Epithelial cell of alveolus of lung (primary cell): ENCODE measurements around the gene KRTAP12-1. TPM values are rescaled to one million over a fixed set of nuclear protein-coding genes. Genes with fewer than 3 reads are reported as not detected.

ENCODE experiments used
- total RNA-seq: library from RNA; depleted of rRNA; stranded (reverse); fragments of >200 nt; gene quantifications from 2 replicates; pipeline ENCODE4 v1.2.1, GENCODE V29; 2015

Gene KRTAP12-1, protein sequence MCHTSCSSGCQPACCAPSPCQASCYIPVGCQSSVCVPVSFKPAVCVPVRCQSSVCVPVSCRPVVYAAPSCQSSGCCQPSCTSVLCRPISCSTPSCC
- not detected in 2 replicates for total RNA-seq

GRCh38 chr21:44681861-44682579 is at the start of gene KRTAP12-1:
KRTAP12-1 (minus strand) TSS chr21:44682163; CDS start chr21:44682123, 40 bp downstream.

DNA sequence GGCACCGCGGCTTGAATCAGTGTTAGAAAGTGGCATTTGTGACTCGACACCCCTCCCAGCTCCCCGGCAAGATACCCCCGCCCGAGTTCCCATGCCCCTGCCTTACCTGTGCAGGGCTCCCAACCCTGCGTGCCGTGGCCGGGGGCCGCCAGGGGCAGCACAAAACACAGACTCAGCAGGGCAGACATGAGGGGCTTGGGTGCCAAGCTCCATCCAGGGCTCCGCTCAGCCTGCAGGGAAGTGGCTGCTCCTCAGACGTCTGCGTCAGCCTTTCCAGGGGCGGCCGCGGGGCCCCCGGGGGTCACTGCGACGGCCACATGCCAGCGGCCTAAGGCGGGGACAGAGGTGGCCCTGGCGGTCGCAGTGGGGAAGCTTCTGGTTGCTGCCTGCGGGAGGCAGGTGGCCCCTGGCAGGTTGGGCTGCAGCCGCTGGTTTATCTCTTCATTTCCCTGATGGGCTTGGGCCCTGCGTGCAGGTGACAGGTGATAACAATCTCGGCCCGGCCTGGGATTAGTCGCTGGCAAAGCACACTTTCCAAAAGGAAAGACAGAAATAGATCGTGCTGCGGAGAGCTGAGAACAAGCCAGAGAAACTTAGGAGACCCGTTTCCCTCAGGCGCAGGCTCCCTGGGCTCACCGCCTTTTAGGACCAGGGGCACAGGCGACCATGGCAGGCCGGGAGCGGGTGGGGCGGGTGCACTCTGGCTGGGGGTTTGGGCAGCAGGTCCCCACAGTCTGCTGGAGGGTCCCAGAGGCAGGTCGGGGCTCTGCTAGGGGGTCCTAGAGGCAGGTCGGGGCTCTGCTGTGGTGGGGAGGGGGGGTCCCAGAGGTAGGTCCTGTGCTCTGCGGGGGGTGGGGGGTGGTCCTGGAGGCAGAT is 29.6 kb upstream of the KRTAP12-1 start, which contains the start of gene TSPEAR:
Gene TSPEAR (minus strand): TSS at position 246 of the 876 bp plus-strand sequence. CDS start 58 bp downstream, at position 188.

DNA sequence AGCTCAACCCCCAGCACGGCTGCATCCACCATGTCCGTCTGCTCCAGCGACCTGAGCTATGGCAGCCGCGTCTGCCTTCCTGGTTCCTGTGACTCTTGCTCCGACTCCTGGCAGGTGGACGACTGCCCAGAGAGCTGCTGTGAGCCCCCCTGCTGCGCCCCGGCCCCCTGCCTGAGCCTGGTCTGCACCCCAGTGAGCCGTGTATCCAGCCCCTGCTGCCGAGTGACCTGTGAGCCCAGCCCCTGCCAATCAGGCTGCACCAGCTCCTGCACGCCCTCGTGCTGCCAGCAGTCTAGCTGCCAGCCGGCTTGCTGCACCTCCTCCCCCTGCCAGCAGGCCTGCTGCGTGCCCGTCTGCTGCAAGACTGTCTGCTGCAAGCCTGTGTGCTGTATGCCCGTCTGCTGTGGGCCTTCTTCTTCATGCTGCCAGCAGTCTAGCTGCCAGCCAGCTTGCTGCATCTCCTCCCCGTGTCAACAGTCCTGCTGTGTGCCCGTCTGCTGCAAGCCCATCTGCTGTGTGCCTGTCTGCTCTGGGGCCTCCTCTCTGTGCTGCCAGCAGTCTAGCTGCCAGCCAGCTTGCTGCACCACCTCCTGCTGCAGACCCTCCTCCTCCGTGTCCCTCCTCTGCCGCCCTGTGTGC is 15.3 kb upstream of the KRTAP12-1 start, which contains the start of gene KRTAP10-12:
Gene KRTAP10-12 (plus strand): TSS at position 1 of the 639 bp plus-strand sequence. CDS start 30 bp downstream, at position 31.

GRCh38 chr21:44666401-44667320 is 15.3 kb downstream of the KRTAP12-1 start, which contains the start of gene KRTAP12-2:
KRTAP12-2 (minus strand) TSS chr21:44666927; CDS start chr21:44666886, 41 bp downstream.

DNA sequence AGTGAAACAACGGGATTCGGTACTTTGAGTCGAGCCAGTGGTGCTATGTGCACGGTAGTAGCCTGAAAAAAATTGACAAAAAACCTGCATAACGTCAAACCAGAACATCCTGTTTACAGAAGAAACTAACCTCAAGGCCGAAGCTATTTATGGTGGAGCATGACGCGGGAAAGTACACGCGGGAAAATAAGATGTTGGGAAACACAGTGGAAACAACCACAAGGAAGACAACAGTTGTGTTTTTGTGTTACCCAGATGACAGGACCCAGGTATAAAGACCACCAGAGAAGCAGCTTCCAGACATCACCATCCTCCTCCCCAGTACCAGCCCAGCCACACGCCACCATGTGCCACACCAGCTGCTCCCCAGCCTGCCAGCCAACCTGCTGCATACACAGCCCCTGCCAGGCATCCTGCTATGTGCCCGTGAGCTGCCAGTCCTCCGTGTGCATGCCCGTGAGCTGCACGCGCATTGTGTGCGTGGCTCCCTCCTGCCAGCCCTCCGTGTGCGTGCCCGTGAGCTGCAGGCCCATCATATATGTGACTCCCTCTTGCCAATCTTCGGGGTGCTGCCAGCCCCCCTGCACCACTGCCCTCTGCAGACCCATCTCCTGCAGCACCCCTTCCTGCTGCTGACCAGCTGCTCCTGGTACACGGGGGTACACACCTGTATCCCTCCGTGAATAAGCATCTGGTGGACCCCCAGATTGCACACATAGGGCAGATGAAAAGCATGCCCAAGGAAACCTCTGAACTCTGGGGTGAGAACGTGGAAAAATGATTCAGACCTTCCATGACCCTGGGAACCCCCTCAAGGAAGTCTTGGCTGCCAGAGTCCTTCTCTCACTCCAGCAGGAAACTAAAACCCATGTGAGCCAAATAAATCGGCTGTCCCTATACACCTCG is 24.1 kb downstream of the KRTAP12-1 start, which contains the start of gene KRTAP12-3:
Gene KRTAP12-3 (plus strand): TSS at position 298 of the 906 bp plus-strand sequence. CDS start 48 bp downstream, at position 346.

GRCh38 chr21:44654576-44655175 is 27.3 kb downstream of the KRTAP12-1 start, which contains the start of gene KRTAP12-4:
KRTAP12-4 (minus strand) TSS chr21:44654659; CDS start chr21:44654614, 45 bp downstream.

GRCh38 chr21:44646366-44647221 is 35.4 kb downstream of the KRTAP12-1 start, which contains the start of gene KRTAP10-11:
KRTAP10-11 (plus strand) TSS chr21:44646414; CDS start chr21:44646459, 45 bp downstream.

GRCh38 chr21:44637018-44637850 is 44.7 kb downstream of the KRTAP12-1 start, which contains the start of gene KRTAP10-10:
KRTAP10-10 (plus strand) TSS chr21:44637356; CDS start chr21:44637418, 62 bp downstream.

Other genes starting within 250 kb of the KRTAP12-1 start
- 0.64 and 1.0 TPM in 2 replicates for gene LRRC3, start 226.7 kb downstream of the KRTAP12-1 start, total RNA-seq
- not detected in 2 replicates for gene KRTAP10-1, start 142.0 kb downstream of the KRTAP12-1 start, total RNA-seq
- not detected in 2 replicates for gene KRTAP10-2, start 130.7 kb downstream of the KRTAP12-1 start, total RNA-seq
- not detected in 2 replicates for gene KRTAP10-3, start 123.4 kb downstream of the KRTAP12-1 start, total RNA-seq
- not detected in 2 replicates for gene KRTAP10-4, start 108.4 kb downstream of the KRTAP12-1 start, total RNA-seq
- gene KRTAP10-5, start 101.6 kb downstream of the KRTAP12-1 start, total RNA-seq = not detected in 2 replicates
- not detected in 2 replicates for gene KRTAP10-6, start 89.7 kb downstream of the KRTAP12-1 start, total RNA-seq
- gene KRTAP10-7, start 81.6 kb downstream of the KRTAP12-1 start, total RNA-seq = not detected in 2 replicates
- gene KRTAP10-8, start 70.1 kb downstream of the KRTAP12-1 start, total RNA-seq = not detected in 2 replicates
- gene KRTAP10-9, start 55.1 kb downstream of the KRTAP12-1 start, total RNA-seq = not detected in 2 replicates
- gene KRTAP10-10, start 44.8 kb downstream of the KRTAP12-1 start, total RNA-seq = not detected in 2 replicates
- gene KRTAP10-11, start 35.7 kb downstream of the KRTAP12-1 start, total RNA-seq = not detected in 2 replicates
- not detected in 2 replicates for gene KRTAP12-4, start 27.5 kb downstream of the KRTAP12-1 start, total RNA-seq
- not detected in 2 replicates for gene KRTAP12-3, start 24.2 kb downstream of the KRTAP12-1 start, total RNA-seq
- not detected in 2 replicates for gene KRTAP12-2, start 15.2 kb downstream of the KRTAP12-1 start, total RNA-seq
- not detected in 2 replicates for gene KRTAP10-12, start 15.0 kb upstream of the KRTAP12-1 start, total RNA-seq
- gene TSPEAR, start 29.4 kb upstream of the KRTAP12-1 start, total RNA-seq = not detected in 2 replicates
- gene UBE2G2, start 119.7 kb upstream of the KRTAP12-1 start, total RNA-seq = 26.0 and 36.0 TPM in 2 replicates
- gene SUMO3, start 135.9 kb upstream of the KRTAP12-1 start, total RNA-seq = 71.9 and 80.0 TPM in 2 replicates
- gene PTTG1IP, start 191.5 kb upstream of the KRTAP12-1 start, total RNA-seq = 221 and 345 TPM in 2 replicates
- 0.26 and 1.2 TPM in 2 replicates for gene ITGB2, start 238.7 kb upstream of the KRTAP12-1 start, total RNA-seq